GM18526 (cell line): ENCODE results near the gene IKZF3.
A peak's percentile ranks its signal among the peaks of the same experiment; 100 is the strongest.

ENCODE experiments used
- POLR2A ChIP-seq: IDR thresholded peaks from 3 replicates; pipeline ENCODE4 v1.6.1; 2011; ENCODE audit not compliant: insufficient read length; ENCODE audit errors: extremely low read depth

IKZF3 gene

DNA sequence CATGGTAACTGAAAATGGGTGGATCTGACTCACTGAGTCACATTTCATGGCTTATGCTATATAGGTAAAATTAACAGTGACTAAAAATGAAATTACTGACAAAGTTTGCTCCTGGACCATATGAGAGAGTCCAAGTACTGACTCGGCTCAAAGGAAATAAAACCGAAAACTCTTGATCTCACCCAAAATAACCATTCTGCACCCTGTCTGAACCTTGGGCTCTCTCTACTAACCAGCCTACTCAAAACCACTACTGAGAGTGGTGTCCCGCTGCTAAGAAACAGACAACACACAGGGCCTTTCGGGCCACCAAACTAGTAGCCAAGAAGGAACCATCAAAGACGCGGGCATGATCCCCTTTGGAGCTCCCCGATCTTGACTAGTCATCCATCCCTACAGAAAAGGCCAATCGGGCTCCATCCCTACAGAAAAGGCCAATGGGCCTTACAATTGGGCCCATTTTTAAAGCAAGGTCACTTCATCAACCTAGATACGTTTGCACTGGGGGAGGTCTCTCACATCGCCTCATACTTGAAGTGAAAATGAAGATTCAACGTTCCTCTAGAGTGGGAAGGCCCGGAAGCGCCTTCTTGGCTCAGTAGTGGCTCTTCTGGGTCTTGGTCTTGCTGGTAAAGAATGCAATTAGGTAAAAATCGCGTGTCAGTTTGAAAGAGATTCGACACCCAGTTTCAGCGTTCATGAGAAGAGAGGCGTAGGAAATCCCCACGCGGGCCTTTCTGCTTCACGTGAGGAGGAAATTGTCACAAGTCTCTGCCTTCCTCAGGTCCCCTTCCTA is 3.2 kb upstream of the IKZF3 start:
- peak; percentile 30 for TF ChIP-seq POLR2A

DNA sequence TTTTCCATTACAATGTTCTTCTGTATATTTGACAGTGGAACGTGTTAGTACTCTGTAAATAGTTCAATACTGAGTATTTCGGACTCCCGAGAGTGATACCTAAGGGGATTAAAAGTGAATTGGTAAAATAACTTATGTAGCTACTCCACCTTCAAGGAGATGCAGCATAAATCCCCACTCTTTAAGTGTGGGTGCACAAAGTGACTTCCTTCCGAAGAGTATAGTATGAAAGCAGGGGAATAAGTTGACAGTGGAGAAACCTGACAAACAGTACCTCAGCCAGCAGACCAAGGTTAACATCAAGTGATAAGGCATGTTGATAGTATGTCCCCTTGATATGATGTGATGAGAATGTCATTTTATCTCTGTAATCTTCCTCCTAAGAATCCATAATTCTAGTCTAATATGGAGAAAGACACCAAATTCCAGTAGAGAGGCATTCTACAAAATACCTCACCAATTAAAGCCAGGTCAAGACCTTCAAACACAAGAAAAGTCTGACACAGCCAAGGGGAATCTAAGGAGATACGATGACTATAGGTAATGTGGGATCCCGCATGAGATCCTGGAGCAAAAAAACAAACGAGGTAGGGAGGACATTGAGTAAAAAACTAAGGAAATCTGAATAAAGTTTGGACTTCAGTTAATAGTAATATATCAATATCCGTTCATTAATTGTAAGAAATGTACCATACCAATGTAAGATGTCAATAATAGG is 2.1 kb upstream of the IKZF3 start:
- TF ChIP-seq POLR2A: no peak

DNA sequence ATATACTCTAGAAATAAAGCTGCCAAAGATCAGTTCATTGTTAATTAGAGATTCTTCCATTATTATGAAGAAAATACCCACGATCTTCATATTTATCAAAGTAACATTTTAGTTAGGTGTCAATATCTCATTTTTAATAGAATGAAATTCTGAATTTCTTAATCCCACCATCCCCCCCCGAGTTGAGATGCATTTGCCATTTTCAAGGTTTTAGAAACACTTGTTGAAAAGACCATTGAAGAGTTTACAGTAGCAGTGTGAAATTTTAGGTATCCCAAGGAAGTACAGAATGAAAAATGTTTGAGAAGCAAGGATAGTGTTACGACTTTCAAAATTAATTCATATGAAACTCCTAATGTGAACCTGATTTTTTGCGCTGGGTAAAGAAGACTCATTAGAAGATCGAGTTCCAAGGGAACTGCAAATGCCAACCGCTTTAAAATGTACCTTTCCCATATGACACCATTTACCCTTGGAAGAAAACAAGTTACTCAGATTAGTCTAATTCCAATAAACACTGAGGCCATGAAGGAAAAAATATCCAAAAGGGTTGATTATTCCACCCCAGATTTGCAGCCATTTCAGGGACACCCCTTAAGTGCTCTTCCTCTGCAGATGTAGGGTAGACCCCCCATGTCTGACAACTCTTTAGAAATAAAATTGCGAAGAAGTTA is 731 bp downstream of the IKZF3 start:
- TF ChIP-seq POLR2A: no peak

GRCh38 chr17:39861235-39861634 is 2.9 kb downstream of the IKZF3 start:
- TF ChIP-seq POLR2A: no peak

DNA sequence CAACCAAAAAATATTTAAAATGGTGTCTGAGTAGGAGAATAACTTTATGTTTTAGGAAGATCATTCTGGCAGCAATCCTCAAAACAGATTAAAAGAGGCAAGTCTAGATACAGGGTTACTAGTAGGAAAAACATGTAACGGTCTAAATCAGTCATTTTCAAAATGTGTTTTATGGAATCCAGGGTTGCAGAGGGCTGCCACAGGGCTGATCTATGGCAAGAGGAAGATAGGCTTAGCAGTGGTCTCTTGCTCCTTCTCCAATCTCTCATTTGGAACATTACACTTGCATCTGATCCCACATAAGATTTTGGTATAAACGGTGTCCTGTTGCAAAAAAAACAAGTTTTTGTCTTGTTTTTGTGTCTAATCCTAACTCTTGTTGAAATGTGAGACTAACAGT is 9.2 kb downstream of the IKZF3 start:
- TF ChIP-seq POLR2A: no peak

GRCh38 chr17:39852239-39852638 is 11.9 kb downstream of the IKZF3 start:
- no peak for TF ChIP-seq POLR2A

DNA sequence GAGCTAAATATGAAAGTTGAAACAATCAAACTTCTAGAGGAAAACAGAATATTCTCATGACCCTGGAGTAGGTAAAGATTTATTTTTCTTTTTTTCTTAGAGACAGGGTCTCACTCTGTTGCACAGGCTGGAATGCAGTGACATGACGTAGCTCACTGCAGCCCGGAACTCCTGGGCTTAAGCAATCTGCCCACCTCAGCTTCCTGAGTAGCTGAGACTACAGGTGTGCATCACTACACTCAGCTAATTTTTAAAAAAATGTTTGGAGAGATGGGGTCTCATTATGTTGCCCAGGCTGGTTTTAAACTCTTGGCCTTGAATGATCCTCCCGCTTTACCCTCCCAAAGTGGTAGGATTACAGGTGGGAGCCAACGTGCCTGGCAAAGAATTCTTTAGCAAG is 15.5 kb downstream of the IKZF3 start:
- no peak for TF ChIP-seq POLR2A

GRCh38 chr17:39846205-39846604 is 17.9 kb downstream of the IKZF3 start:
- TF ChIP-seq POLR2A: no peak

- TF ChIP-seq POLR2A: no peak
Observed at GRCh38 chr17:39845052-39845846, 18.9 kb downstream of the IKZF3 start.

- no peak for TF ChIP-seq POLR2A
Observed at GRCh38 chr17:39841134-39841683, 22.9 kb downstream of the IKZF3 start.

DNA sequence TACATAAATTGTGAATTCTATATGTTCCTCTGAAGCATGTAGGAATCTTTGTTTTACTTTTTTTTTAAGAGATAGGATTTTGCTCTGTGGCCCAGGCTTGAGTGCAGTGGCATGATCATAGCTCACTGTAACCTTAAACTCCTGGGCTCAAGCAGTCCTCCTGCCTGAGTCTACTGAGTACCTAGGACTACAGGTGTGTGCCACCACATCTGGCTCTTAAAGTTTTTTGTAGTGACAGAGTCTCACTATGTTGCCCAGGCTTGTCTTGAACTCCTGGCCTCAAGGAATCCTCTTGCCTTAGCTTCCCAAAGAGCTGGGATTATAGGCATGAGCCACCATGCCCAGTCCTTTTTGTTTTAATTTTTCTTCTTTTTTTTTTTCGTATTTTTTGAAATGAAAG is 25.3 kb downstream of the IKZF3 start:
- TF ChIP-seq POLR2A: no peak

DNA sequence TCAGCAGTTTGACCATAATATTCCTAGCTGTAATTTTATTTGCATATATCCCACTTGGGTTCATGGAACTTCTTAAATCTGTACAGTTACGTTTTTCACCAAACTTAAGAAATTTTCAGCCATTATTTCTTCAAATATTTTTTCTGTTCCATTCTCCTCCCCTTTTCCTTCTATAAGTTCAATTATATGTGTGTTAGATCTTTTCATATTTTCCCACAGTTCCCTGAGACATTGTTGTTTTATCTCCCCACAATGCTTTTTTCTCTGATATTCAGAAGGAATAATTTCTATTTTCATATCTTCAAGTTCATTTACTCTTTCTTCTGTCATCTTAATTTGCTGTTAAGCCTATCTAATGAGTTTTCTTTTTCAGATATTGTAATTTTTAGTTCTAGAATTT is 26.1 kb downstream of the IKZF3 start:
- no peak for TF ChIP-seq POLR2A

GRCh38 chr17:39836117-39836516 is 28.0 kb downstream of the IKZF3 start:
- TF ChIP-seq POLR2A: no peak

- no peak for TF ChIP-seq POLR2A
Observed at GRCh38 chr17:39835038-39835786, 28.9 kb downstream of the IKZF3 start.
